ENCODE results near the gene PRODH. TPM values are rescaled to one million over a fixed set of nuclear protein-coding genes. Genes with fewer than 3 reads are reported as not detected.
"Not testable (repeated sequence)": the region's sequence is repeated elsewhere in the genome, so short reads cannot be mapped to it uniquely, and the experiment has no call there.

The PRODH gene
- total and polyA plus RNA-seq, 10 donors: 0.55 to 4.0 (median 0.70) TPM; not detected in 3

GRCh38 chr22:18960166-18960820 lies 24.2 kb upstream of the PRODH start:
- intact Hi-C loops (cut with DNase I; ENCODE audit: low total_unique reads); H3K9me3 ChIP-seq; H3K4me3 ChIP-seq; H3K36me3 ChIP-seq; DNase-seq; H3K27ac ChIP-seq; H3K4me1 ChIP-seq: not testable (repeated sequence)
- peaks cover 0 to 25% (median 0%) of the 10 kb centered on the region in 7 donors for H3K27me3 ChIP-seq (replicated peaks in 1 of 7)
- 40 to 85% (median 75%) methylated on average over 1 to 10 of the region's 11 CpGs for WGBS, 5 donors

- H3K4me3 ChIP-seq; H3K27ac ChIP-seq; H3K36me3 ChIP-seq; H3K9me3 ChIP-seq; H3K4me1 ChIP-seq; intact Hi-C loops (cut with DNase I; ENCODE audit: low total_unique reads): not testable (repeated sequence)
- WGBS, 5 donors: 75 to 88% (median 80%) methylated on average over 6 to 12 of the region's 12 CpGs; no CpG with 5 or more reads in 1 of the 5 donors
- peaks cover 0 to 25% (median 0%) of the 10 kb centered on the region in 7 donors for H3K27me3 ChIP-seq (replicated peaks in 1 of 7)
- peak; percentile 67 for DNase-seq
These were observed 23.6 kb upstream of the PRODH start for GRCh38 chr22:18959741-18960140.

- H3K9me3 ChIP-seq; intact Hi-C loops (cut with DNase I; ENCODE audit: low total_unique reads); H3K27ac ChIP-seq; H3K4me1 ChIP-seq; H3K36me3 ChIP-seq; DNase-seq; H3K4me3 ChIP-seq: not testable (repeated sequence)
- peaks cover 0 to 25% (median 0%) of the 10 kb centered on the region in 7 donors for H3K27me3 ChIP-seq (replicated peaks in 1 of 7)
- WGBS, 5 donors: 68 to 96% (median 78%) methylated on average over 3 to 6 of the region's 6 CpGs; no CpG with 5 or more reads in 1 of the 5 donors
These were observed 23.2 kb upstream of the PRODH start for GRCh38 chr22:18959266-18959665.

- H3K27ac ChIP-seq; H3K4me1 ChIP-seq; H3K36me3 ChIP-seq; intact Hi-C loops (cut with DNase I; ENCODE audit: low total_unique reads); DNase-seq; H3K9me3 ChIP-seq; H3K4me3 ChIP-seq: not testable (repeated sequence)
- H3K27me3 ChIP-seq (replicated peaks in 1 of 7): peaks cover 0 to 27% (median 0%) of the 10 kb centered on the region in 7 donors
- 67 to 79% (median 72%) methylated on average over 10 to 14 of the region's 14 CpGs for WGBS, 5 donors
These were observed 22.6 kb upstream of the PRODH start for GRCh38 chr22:18958738-18959137.

- 85 to 92% (median 88%) methylated on average over 3 to 18 of the region's 18 CpGs for WGBS, 5 donors
- intact Hi-C loops (cut with DNase I; ENCODE audit: low total_unique reads); DNase-seq: not testable (repeated sequence)
These were observed 22.2 kb upstream of the PRODH start for GRCh38 chr22:18958321-18958705.

GRCh38 chr22:18957621-18958320 lies 21.7 kb upstream of the PRODH start:
- H3K27ac ChIP-seq; intact Hi-C loops (cut with DNase I; ENCODE audit: low total_unique reads); H3K9me3 ChIP-seq; H3K4me3 ChIP-seq; H3K36me3 ChIP-seq; H3K4me1 ChIP-seq; DNase-seq: not testable (repeated sequence)
- peaks cover 0 to 29% (median 0%) of the 10 kb centered on the region in 7 donors for H3K27me3 ChIP-seq (replicated peaks in 1 of 7)
- WGBS, 5 donors: 75 to 83% (median 78%) methylated on average over 5 to 15 of the region's 18 CpGs

More at GRCh38 chr22:18958321-18958705, 22.2 kb upstream of the PRODH start:
- H3K9me3 ChIP-seq, H3K27ac ChIP-seq, H3K36me3 ChIP-seq, H3K4me3 ChIP-seq, H3K4me1 ChIP-seq: not testable (repeated sequence)
- peaks cover 0 to 27% (median 0%) of the 10 kb centered on the region in 7 donors for H3K27me3 ChIP-seq (replicated peaks in 1 of 7)

- intact Hi-C loops (cut with DNase I; ENCODE audit: low total_unique reads); H3K4me3 ChIP-seq; H3K4me1 ChIP-seq; H3K9me3 ChIP-seq; H3K27ac ChIP-seq; H3K36me3 ChIP-seq; DNase-seq: not testable (repeated sequence)
- peaks cover 0 to 33% (median 0%) of the 10 kb centered on the region in 7 donors for H3K27me3 ChIP-seq (replicated peaks in 1 of 7)
- WGBS, 5 donors: 74 to 82% (median 80%) methylated on average over 10 to 15 of the region's 15 CpGs
These were observed 20.9 kb upstream of the PRODH start for GRCh38 chr22:18956956-18957355.

GRCh38 chr22:18956121-18956895 lies 20.2 kb upstream of the PRODH start:
- H3K36me3 ChIP-seq; intact Hi-C loops (cut with DNase I; ENCODE audit: low total_unique reads); DNase-seq; H3K9me3 ChIP-seq; H3K4me3 ChIP-seq; H3K27ac ChIP-seq; H3K4me1 ChIP-seq: not testable (repeated sequence)
- H3K27me3 ChIP-seq (replicated peaks in 1 of 7): peaks cover 0 to 36% (median 0%) of the 10 kb centered on the region in 7 donors
- 62 to 79% (median 67%) methylated on average over 8 to 15 of the region's 15 CpGs for WGBS, 5 donors

Measured in spleen (tissue), 11 donors.